NCI-H187 treated with DMSO at 0.1 percent for 48 hours (cell line): Measurements from ENCODE around the gene MRPS34.

ENCODE experiments used
- DNase-seq: peaks from one replicate; lab custom pipeline; 2025; lab: John Stamatoyannopoulos, UW

The MRPS34 gene

GRCh38 chr16:1794908-1795666 lies 22.2 kb upstream of the MRPS34 start:
- DNase-seq, result no peak

- DNase-seq, result no peak
These were observed 21.4 kb upstream of the MRPS34 start for GRCh38 chr16:1794221-1794871.

GRCh38 chr16:1793578-1794220 lies 20.8 kb upstream of the MRPS34 start, which contains the start of gene IGFALS:
Gene IGFALS, minus strand, starts transcription at chr16:1793705. Its CDS starts 53 bp downstream, at chr16:1793652.
- no peak for DNase-seq

- no peak for DNase-seq
These were observed 20.1 kb upstream of the MRPS34 start for GRCh38 chr16:1792836-1793577.

- no peak for DNase-seq
These were observed 19.2 kb upstream of the MRPS34 start for GRCh38 chr16:1791943-1792812.

- no peak for DNase-seq
These were observed 18.5 kb upstream of the MRPS34 start for GRCh38 chr16:1791256-1791942.

- DNase-seq, result no peak
These were observed 17.8 kb upstream of the MRPS34 start for GRCh38 chr16:1790611-1791255.

GRCh38 chr16:1790261-1790610 lies 17.3 kb upstream of the MRPS34 start:
- no peak for DNase-seq

GRCh38 chr16:1789643-1790045 lies 16.7 kb upstream of the MRPS34 start:
- no peak for DNase-seq

GRCh38 chr16:1788708-1789100 lies 15.8 kb upstream of the MRPS34 start:
- no peak for DNase-seq

- no peak for DNase-seq
These were observed 15.3 kb upstream of the MRPS34 start for GRCh38 chr16:1788095-1788707.

- no peak for DNase-seq
These were observed 14.6 kb upstream of the MRPS34 start for GRCh38 chr16:1787322-1788094.

- no peak for DNase-seq
These were observed 14.1 kb upstream of the MRPS34 start for GRCh38 chr16:1787056-1787321.

GRCh38 chr16:1786242-1787055 lies 13.5 kb upstream of the MRPS34 start:
- DNase-seq, result no peak

- no peak for DNase-seq
These were observed 12.9 kb upstream of the MRPS34 start for GRCh38 chr16:1785846-1786170.

GRCh38 chr16:1784977-1785845 lies 12.3 kb upstream of the MRPS34 start:
- no peak for DNase-seq

GRCh38 chr16:1782408-1783264 lies 9.7 kb upstream of the MRPS34 start, which contains the start of the genes NUBP2 and SPSB3:
Gene NUBP2, plus strand, starts transcription at chr16:1782960. Its CDS starts 61 bp downstream, at chr16:1783021.
Gene SPSB3, minus strand, starts transcription at chr16:1782571. Its CDS starts 1,088 bp downstream, at chr16:1781483.
- DNase-seq, result peak; percentile 100
